ENCODE results near the gene AP2A2.

AP2A2 gene

GRCh38 chr11:1015826-1016545 lies 90.3 kb downstream of the AP2A2 start:
- no peak for ATAC-seq

GRCh38 chr11:1016610-1017126 lies 91.0 kb downstream of the AP2A2 start:
- DNase-seq (peak; percentile 17), ATAC-seq (peak; percentile 48)

More at GRCh38 chr11:1015826-1016545, 90.3 kb downstream of the AP2A2 start:
- no peak for DNase-seq

- no peak for ATAC-seq
- DNase-seq, result peak; percentile 26
These were observed 91.8 kb downstream of the AP2A2 start for GRCh38 chr11:1017269-1018005.

GRCh38 chr11:1018091-1018490 lies 92.4 kb downstream of the AP2A2 start:
- no peak for ATAC-seq
- no peak for DNase-seq

GRCh38 chr11:1019321-1019910 lies 93.7 kb downstream of the AP2A2 start:
- ATAC-seq (no peak), DNase-seq (no peak)

- no peak for DNase-seq
- ATAC-seq, result no peak
These were observed 94.7 kb downstream of the AP2A2 start for GRCh38 chr11:1020211-1020905.

- ATAC-seq, result no peak
- no peak for DNase-seq
These were observed 96.7 kb downstream of the AP2A2 start for GRCh38 chr11:1022411-1022810.

- ATAC-seq (no peak), DNase-seq (no peak)
These were observed 97.5 kb downstream of the AP2A2 start for GRCh38 chr11:1022908-1023810.

GRCh38 chr11:1023811-1024596 lies 98.3 kb downstream of the AP2A2 start:
- no peak for DNase-seq

GRCh38 chr11:1024597-1025409 lies 99.1 kb downstream of the AP2A2 start:
- DNase-seq (no peak), ATAC-seq (no peak)

More at GRCh38 chr11:1023811-1024596, 98.3 kb downstream of the AP2A2 start:
- no peak for ATAC-seq

GRCh38 chr11:1025410-1026162 lies 99.9 kb downstream of the AP2A2 start:
- no peak for ATAC-seq

GRCh38 chr11:1026163-1026450 lies 100.4 kb downstream of the AP2A2 start:
- ATAC-seq, result no peak

More at GRCh38 chr11:1025410-1026162, 99.9 kb downstream of the AP2A2 start:
- no peak for DNase-seq

GRCh38 chr11:1026641-1027482 lies 101.2 kb downstream of the AP2A2 start:
- DNase-seq (no peak), ATAC-seq (no peak)

More at GRCh38 chr11:1026163-1026450, 100.4 kb downstream of the AP2A2 start:
- no peak for DNase-seq

GRCh38 chr11:1027483-1028290 lies 102.0 kb downstream of the AP2A2 start:
- no peak for ATAC-seq
- no peak for DNase-seq

- DNase-seq, result no peak
- ATAC-seq, result no peak
These were observed 102.5 kb downstream of the AP2A2 start for GRCh38 chr11:1028291-1028540.

GRCh38 chr11:1028616-1029015 lies 102.9 kb downstream of the AP2A2 start:
- no peak for ATAC-seq
- no peak for DNase-seq

- DNase-seq (no peak), ATAC-seq (no peak)
These were observed 103.4 kb downstream of the AP2A2 start for GRCh38 chr11:1029051-1029450.

All from stimulated activated naive CD8-positive, alpha-beta T cell treated with anti-CD3 and anti-CD28 coated beads, Interleukin-15, Interleukin-2, amounts not matched to agents 100 U/mL and 50 U/mL, for 24 hours (primary cell).